Measurements from ENCODE around the gene LPAR5. TPM values are rescaled to one million over a fixed set of nuclear protein-coding genes. Genes with fewer than 3 reads are reported as not detected.

The LPAR5 gene
- total and polyA plus RNA-seq, 2 of the 13 experiments (the other 11 are each of a cell fraction or from before 2014, with no cell fraction given) = 0.09 to 0.32 TPM

DNA sequence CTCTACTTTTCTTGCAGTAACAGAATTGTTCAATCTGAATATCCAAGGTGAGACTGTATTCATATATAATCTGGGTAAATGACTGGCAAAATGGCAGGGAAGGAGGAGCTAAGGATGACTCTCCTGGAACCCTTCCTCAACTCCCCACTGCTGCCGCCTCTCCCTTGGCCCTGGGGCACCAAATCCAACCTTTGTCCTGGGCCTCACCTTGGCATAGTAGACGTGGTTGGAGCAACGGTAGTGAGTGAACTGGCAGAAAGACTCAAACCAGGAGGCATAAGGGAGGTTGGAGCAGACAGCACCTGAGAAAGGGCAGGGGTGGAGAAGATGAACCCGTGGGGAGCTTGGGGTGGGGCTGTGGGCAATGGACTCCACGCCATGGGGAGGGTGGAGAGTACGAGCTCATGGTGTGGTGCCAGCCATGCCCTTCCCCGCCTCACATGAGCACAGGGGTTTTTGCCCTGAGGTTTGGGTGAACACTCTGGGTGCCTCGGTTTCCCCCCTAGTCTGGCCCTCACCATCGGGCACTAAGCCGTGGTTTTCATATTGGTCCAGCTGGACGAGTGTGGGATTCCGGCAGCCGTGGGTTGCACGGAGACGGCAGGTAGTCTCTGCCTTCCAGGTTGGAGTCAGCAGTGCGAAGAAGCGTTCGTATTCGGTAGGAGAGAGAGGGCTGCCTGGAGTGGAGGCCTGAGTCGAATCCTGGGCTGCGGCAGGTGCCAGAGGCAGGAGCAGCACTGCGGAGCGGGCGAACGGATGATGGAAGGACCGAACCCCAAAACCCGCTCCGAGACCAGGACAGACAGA is 10.7 kb upstream of the LPAR5 start:
- no peak overlapping the region for H3K4me3 ChIP-seq (replicated peaks in 1 of 3; ENCODE audit: insufficient read depth in 1 of 3, low read depth in 2 of 3, low read length in 3 of 3)
- no peak overlapping the region for H2AFZ ChIP-seq (ENCODE audit: low read length)
- H3K79me2 ChIP-seq (ENCODE audit: insufficient read depth, low read length) = no peaks in the 10 kb centered on the region
- no peak for DNase-seq (ENCODE audit: low spot score)
- H3K4me1 ChIP-seq (ENCODE audit: insufficient read depth, low read length) = peaks cover 21% of the 10 kb centered on the region
- FAIRE-seq = no peak
- H3K36me3 ChIP-seq (replicated peaks in 1 of 2; ENCODE audit: control insufficient read depth in 1 of 2, insufficient read depth in 2 of 2, low read length in 2 of 2) = peaks cover 0 to 5% of the 10 kb centered on the region in 2 experiments; a peak in 3 of 5 replicates
- no peaks in the 10 kb centered on the region for H3K9me3 ChIP-seq (ENCODE audit: low read length)
- H3K27ac ChIP-seq (ENCODE audit: extremely low read length, insufficient read depth, low read length) = no peak overlapping the region
- WGBS (ENCODE audit: low lambda C conversion rate) = 85% methylated on average over 24 of the region's 28 CpGs
- ChIA-PET CTCF (ENCODE audit: low intra/inter-chr PET ratio, low total read pairs) (no interaction called here), POLR2A (interaction anchor here (1.3 kb wide), 1 partner anchor 43 kb away, joined by 3 read pairs; the partner anchor contains the start of gene ZNF384)
- H3K27me3 ChIP-seq (ENCODE audit: control insufficient read depth in 1 of 2, insufficient read depth in 2 of 2, low read length in 2 of 2) = no peaks in the 10 kb centered on the region; a peak in 2 of 5 replicates
- no peak overlapping the region for H3K9ac ChIP-seq (ENCODE audit: insufficient read depth, low read depth, low read length)
- ATAC-seq = no peak
- H4K20me1 ChIP-seq (ENCODE audit: insufficient read depth, low read length) = no peaks in the 10 kb centered on the region
- TF ChIP-seq ZNF335 (CRISPR knock-in tag; IDR thresholded peaks at IDR 0.05) (no peak), MXI1 (IDR thresholded peaks at IDR 0.05; ENCODE audit: borderline replicate concordance, low read depth, low read length) (no peak)
- BruUV-seq (replicated peaks) = no TSS peak
- intact Hi-C loops (cut with micrococcal nuclease; ENCODE audit: unreplicated experiment) = no loop called here
- no peak overlapping the region for H3K4me2 ChIP-seq (ENCODE audit: low read depth, low read length)
- in situ Hi-C loops (cut with HindIII; ENCODE audit: extremely low pct_ligation_motif_present, low pct_unique_long_range_greater_than_20kb) = no loop called here

DNA sequence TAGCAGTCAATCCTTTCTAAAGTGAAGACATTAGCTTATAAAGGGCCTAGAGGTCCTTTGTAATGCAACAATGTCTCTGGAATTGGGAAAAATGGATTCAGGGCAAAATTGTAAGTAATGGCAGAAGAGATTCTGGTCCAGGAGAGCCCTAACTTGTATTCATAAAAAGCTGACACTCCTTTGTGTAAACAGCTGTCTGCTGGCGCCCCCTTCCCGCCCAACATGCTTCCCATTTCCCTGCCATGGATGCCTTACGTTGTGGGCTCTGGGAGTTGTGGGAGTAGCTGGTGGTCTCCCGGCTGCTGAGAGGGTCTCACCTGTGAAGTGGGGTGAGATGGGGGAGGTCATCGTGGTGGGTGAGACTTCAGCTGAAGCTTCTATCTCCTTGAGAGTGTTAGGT is 9.1 kb upstream of the LPAR5 start:
- Histone ChIP-seq H3K4me1 (ENCODE audit: insufficient read depth, low read length) (peaks cover 21% of the 10 kb centered on the region), H3K9ac (ENCODE audit: insufficient read depth, low read depth, low read length) (no peak overlapping the region), H3K4me3 (replicated peaks in 1 of 3; ENCODE audit: insufficient read depth in 1 of 3, low read depth in 2 of 3, low read length in 3 of 3) (no peak overlapping the region; a peak in 1 of 6 replicates), H3K79me2 (ENCODE audit: insufficient read depth, low read length) (no peaks in the 10 kb centered on the region), H3K36me3 (replicated peaks in 1 of 2; ENCODE audit: control insufficient read depth in 1 of 2, insufficient read depth in 2 of 2, low read length in 2 of 2) (no peaks in the 10 kb centered on the region), H4K20me1 (ENCODE audit: insufficient read depth, low read length) (no peaks in the 10 kb centered on the region), H3K27ac (ENCODE audit: extremely low read length, insufficient read depth, low read length) (no peak overlapping the region), H2AFZ (ENCODE audit: low read length) (peak overlapping the region; percentile 3), H3K4me2 (ENCODE audit: low read depth, low read length) (peak overlapping the region; percentile 71; the same call in 1 of the 2 replicates), H3K27me3 (ENCODE audit: control insufficient read depth in 1 of 2, insufficient read depth in 2 of 2, low read length in 2 of 2) (peaks cover 0 to 12% of the 10 kb centered on the region in 2 experiments; a peak in 3 of 5 replicates), H3K9me3 (ENCODE audit: low read length) (no peaks in the 10 kb centered on the region)
- DNase-seq (ENCODE audit: low spot score) (no peak), FAIRE-seq (no peak), ATAC-seq (peak; percentile 59)
- POLR2A ChIA-PET = interaction anchor here (1.1 to 2.7 kb wide), 2 partner anchors 32 to 44 kb away, joined by 4 to 13 read pairs; partner anchors contain the start of gene ZNF384
- WGBS (ENCODE audit: low lambda C conversion rate) = 8% methylated on average over 5 of the region's 5 CpGs
- intact Hi-C loops (cut with micrococcal nuclease; ENCODE audit: unreplicated experiment) = no loop called here
- CTCF ChIA-PET (ENCODE audit: low intra/inter-chr PET ratio, low total read pairs) = no interaction called here
- in situ Hi-C loops (cut with HindIII; ENCODE audit: extremely low pct_ligation_motif_present, low pct_unique_long_range_greater_than_20kb) = no loop called here
- BruUV-seq (replicated peaks) = no TSS peak
- TF ChIP-seq SMC3 (IDR thresholded peaks at IDR 0.05; ENCODE audit: low read length) (peak; percentile 32; the same call in 1 of the 2 replicates), ZNF230 (CRISPR knock-in tag; IDR thresholded peaks at IDR 0.05) (no peak), JDP2 (CRISPR knock-in tag; IDR thresholded peaks at IDR 0.05; ENCODE audit: borderline replicate concordance) (no peak), ZNF343 (CRISPR knock-in tag; IDR thresholded peaks at IDR 0.05) (no peak), ZNF883 (CRISPR knock-in tag; IDR thresholded peaks at IDR 0.05; ENCODE audit: not compliant biosample characterization) (no peak), ZNF768 (CRISPR knock-in tag; IDR thresholded peaks at IDR 0.05) (no peak), PAX8 (CRISPR knock-in tag; IDR thresholded peaks at IDR 0.05; ENCODE audit: borderline replicate concordance) (no peak), ZNF292 (CRISPR knock-in tag; IDR thresholded peaks at IDR 0.05; ENCODE audit: borderline replicate concordance, low read depth) (no peak), ZNF484 (CRISPR knock-in tag; IDR thresholded peaks at IDR 0.05; ENCODE audit: borderline replicate concordance, low read depth) (no peak)
- TF ChIP-seq, protein P1, sequence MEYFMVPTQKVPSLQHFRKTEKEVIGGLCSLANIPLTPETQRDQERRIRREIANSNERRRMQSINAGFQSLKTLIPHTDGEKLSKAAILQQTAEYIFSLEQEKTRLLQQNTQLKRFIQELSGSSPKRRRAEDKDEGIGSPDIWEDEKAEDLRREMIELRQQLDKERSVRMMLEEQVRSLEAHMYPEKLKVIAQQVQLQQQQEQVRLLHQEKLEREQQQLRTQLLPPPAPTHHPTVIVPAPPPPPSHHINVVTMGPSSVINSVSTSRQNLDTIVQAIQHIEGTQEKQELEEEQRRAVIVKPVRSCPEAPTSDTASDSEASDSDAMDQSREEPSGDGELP (IDR thresholded peaks at IDR 0.05; ENCODE audit: borderline replicate concordance, low read depth) = peak; percentile 56; the same call in 1 of the 2 replicates
- TF ChIP-seq, protein P2, sequence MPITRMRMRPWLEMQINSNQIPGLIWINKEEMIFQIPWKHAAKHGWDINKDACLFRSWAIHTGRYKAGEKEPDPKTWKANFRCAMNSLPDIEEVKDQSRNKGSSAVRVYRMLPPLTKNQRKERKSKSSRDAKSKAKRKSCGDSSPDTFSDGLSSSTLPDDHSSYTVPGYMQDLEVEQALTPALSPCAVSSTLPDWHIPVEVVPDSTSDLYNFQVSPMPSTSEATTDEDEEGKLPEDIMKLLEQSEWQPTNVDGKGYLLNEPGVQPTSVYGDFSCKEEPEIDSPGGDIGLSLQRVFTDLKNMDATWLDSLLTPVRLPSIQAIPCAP (CRISPR knock-in tag; IDR thresholded peaks at IDR 0.05; ENCODE audit: low read depth) = no peak

All from HepG2 (cell line).